ENCODE results near the gene USP47. TPM values are rescaled to one million over a fixed set of nuclear protein-coding genes. Genes with fewer than 3 reads are reported as not detected.

The USP47 gene
- total and polyA plus RNA-seq, 9 of the 15 experiments (the other 6 are each of a cell fraction or from before 2014, with no cell fraction given): 13.1 to 63.6 (median 34.7) TPM

DNA sequence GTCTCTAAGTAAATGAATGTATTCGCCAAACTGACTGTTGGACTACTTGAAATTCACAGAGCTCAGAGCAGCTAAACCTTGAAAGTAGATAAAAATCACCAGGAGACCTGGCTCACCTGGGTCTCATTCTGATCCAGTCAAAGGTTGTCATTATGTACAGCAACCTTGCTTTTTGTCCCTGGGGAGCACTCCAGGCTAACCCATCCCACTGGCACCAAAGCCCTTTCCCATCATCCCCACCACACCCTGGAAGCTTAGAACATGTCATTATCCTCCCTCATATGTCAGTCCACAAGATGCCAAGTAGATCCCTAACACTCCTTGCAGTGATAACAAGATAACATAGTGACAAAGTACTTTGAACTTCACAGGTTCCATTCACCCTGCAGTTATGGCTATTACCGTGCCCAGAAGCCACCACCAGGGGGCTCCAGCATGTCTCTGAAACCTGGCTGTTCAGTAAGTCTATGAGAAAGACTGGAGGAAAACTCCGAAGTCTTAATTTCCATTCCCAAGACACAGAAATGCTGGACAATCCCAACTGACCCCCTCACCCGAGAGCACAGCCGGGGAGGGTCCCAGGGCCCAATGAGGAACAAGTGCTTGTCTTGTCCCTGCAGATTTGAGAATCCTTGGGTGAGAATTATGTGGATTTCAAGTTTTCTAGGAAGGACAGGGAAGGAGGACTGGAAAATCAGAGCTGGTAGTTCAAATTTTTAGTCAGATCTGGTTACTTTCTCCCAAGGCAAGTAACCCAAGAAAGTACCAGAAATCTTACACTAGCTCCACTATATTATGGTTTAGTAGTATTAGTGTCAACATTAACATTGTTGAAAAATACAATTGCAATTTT lies 43.0 kb upstream of the USP47 start (continued):
- TF ChIP-seq, protein P1, sequence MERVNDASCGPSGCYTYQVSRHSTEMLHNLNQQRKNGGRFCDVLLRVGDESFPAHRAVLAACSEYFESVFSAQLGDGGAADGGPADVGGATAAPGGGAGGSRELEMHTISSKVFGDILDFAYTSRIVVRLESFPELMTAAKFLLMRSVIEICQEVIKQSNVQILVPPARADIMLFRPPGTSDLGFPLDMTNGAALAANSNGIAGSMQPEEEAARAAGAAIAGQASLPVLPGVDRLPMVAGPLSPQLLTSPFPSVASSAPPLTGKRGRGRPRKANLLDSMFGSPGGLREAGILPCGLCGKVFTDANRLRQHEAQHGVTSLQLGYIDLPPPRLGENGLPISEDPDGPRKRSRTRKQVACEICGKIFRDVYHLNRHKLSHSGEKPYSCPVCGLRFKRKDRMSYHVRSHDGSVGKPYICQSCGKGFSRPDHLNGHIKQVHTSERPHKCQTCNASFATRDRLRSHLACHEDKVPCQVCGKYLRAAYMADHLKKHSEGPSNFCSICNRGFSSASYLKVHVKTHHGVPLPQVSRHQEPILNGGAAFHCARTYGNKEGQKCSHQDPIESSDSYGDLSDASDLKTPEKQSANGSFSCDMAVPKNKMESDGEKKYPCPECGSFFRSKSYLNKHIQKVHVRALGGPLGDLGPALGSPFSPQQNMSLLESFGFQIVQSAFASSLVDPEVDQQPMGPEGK (CRISPR knock-in tag; IDR thresholded peaks at IDR 0.05; ENCODE audit: borderline replicate concordance): no peak
- TF ChIP-seq ILK (tag; IDR thresholded peaks at IDR 0.05; ENCODE audit: borderline replicate concordance, low read depth) (no peak), ZNF24 (IDR thresholded peaks at IDR 0.05) (no peak), ZNF780A (CRISPR knock-in tag; IDR thresholded peaks at IDR 0.05) (no peak), HNRNPK (IDR thresholded peaks at IDR 0.05; ENCODE audit: low read depth, low read length, poor library complexity, severe bottlenecking) (no peak), PHB2 (IDR thresholded peaks at IDR 0.05; ENCODE audit: low read depth) (no peak), ZKSCAN8 (CRISPR knock-in tag; IDR thresholded peaks at IDR 0.05) (no peak), POLR2G (IDR thresholded peaks at IDR 0.05; ENCODE audit: low read depth, low read length) (no peak), ZC3H4 (CRISPR knock-in tag; IDR thresholded peaks at IDR 0.05; ENCODE audit: borderline replicate concordance) (no peak), WHSC1 (IDR thresholded peaks at IDR 0.05; ENCODE audit: low read length) (no peak)
- TF ChIP-seq, protein P2, sequence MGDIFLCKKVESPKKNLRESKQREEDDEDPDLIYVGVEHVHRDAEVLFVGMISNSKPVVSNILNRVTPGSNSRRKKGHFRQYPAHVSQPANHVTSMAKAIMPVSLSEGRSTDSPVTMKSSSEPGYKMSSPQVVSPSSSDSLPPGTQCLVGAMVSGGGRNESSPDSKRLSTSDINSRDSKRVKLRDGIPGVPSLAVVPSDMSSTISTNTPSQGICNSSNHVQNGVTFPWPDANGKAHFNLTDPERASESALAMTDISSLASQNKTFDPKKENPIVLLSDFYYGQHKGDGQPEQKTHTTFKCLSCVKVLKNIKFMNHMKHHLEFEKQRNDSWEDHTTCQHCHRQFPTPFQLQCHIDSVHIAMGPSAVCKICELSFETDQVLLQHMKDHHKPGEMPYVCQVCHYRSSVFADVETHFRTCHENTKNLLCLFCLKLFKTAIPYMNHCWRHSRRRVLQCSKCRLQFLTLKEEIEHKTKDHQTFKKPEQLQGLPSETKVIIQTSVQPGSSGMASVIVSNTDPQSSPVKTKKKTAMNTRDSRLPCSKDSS (IDR thresholded peaks at IDR 0.05; ENCODE audit: low read depth, partially characterized antibody): no peak
- TF ChIP-seq, protein P3, sequence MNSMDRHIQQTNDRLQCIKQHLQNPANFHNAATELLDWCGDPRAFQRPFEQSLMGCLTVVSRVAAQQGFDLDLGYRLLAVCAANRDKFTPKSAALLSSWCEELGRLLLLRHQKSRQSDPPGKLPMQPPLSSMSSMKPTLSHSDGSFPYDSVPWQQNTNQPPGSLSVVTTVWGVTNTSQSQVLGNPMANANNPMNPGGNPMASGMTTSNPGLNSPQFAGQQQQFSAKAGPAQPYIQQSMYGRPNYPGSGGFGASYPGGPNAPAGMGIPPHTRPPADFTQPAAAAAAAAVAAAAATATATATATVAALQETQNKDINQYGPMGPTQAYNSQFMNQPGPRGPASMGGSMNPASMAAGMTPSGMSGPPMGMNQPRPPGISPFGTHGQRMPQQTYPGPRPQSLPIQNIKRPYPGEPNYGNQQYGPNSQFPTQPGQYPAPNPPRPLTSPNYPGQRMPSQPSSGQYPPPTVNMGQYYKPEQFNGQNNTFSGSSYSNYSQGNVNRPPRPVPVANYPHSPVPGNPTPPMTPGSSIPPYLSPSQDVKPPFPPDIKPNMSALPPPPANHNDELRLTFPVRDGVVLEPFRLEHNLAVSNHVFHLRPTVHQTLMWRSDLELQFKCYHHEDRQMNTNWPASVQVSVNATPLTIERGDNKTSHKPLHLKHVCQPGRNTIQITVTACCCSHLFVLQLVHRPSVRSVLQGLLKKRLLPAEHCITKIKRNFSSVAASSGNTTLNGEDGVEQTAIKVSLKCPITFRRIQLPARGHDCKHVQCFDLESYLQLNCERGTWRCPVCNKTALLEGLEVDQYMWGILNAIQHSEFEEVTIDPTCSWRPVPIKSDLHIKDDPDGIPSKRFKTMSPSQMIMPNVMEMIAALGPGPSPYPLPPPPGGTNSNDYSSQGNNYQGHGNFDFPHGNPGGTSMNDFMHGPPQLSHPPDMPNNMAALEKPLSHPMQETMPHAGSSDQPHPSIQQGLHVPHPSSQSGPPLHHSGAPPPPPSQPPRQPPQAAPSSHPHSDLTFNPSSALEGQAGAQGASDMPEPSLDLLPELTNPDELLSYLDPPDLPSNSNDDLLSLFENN (IDR thresholded peaks at IDR 0.05; ENCODE audit: low read depth in 2 of 2, low read length in 2 of 2): 0 out of 4 replicates have a peak, but pooled peaks of 1 of the 2 experiments have one; percentile 32
- TF ChIP-seq, protein P4, sequence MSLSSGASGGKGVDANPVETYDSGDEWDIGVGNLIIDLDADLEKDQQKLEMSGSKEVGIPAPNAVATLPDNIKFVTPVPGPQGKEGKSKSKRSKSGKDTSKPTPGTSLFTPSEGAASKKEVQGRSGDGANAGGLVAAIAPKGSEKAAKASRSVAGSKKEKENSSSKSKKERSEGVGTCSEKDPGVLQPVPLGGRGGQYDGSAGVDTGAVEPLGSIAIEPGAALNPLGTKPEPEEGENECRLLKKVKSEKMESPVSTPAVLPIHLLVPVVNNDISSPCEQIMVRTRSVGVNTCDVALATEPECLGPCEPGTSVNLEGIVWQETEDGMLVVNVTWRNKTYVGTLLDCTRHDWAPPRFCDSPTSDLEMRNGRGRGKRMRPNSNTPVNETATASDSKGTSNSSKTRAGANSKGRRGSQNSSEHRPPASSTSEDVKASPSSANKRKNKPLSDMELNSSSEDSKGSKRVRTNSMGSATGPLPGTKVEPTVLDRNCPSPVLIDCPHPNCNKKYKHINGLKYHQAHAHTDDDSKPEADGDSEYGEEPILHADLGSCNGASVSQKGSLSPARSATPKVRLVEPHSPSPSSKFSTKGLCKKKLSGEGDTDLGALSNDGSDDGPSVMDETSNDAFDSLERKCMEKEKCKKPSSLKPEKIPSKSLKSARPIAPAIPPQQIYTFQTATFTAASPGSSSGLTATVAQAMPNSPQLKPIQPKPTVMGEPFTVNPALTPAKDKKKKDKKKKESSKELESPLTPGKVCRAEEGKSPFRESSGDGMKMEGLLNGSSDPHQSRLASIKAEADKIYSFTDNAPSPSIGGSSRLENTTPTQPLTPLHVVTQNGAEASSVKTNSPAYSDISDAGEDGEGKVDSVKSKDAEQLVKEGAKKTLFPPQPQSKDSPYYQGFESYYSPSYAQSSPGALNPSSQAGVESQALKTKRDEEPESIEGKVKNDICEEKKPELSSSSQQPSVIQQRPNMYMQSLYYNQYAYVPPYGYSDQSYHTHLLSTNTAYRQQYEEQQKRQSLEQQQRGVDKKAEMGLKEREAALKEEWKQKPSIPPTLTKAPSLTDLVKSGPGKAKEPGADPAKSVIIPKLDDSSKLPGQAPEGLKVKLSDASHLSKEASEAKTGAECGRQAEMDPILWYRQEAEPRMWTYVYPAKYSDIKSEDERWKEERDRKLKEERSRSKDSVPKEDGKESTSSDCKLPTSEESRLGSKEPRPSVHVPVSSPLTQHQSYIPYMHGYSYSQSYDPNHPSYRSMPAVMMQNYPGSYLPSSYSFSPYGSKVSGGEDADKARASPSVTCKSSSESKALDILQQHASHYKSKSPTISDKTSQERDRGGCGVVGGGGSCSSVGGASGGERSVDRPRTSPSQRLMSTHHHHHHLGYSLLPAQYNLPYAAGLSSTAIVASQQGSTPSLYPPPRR (CRISPR knock-in tag; IDR thresholded peaks at IDR 0.05; ENCODE audit: borderline replicate concordance): no peak
